ENCODE measurements around the gene GALNS. TPM values are rescaled to one million over a fixed set of nuclear protein-coding genes. Genes with fewer than 3 reads are reported as not detected.
"Not testable (repeated sequence)": the region's sequence is repeated elsewhere in the genome, so short reads cannot be mapped to it uniquely, and the experiment has no call there.

GALNS gene
- total and polyA plus RNA-seq, 2 donors (not counting 3 experiments of a cell fraction or from before 2014, with no cell fraction given): 21.8 to 40.2 TPM

DNA sequence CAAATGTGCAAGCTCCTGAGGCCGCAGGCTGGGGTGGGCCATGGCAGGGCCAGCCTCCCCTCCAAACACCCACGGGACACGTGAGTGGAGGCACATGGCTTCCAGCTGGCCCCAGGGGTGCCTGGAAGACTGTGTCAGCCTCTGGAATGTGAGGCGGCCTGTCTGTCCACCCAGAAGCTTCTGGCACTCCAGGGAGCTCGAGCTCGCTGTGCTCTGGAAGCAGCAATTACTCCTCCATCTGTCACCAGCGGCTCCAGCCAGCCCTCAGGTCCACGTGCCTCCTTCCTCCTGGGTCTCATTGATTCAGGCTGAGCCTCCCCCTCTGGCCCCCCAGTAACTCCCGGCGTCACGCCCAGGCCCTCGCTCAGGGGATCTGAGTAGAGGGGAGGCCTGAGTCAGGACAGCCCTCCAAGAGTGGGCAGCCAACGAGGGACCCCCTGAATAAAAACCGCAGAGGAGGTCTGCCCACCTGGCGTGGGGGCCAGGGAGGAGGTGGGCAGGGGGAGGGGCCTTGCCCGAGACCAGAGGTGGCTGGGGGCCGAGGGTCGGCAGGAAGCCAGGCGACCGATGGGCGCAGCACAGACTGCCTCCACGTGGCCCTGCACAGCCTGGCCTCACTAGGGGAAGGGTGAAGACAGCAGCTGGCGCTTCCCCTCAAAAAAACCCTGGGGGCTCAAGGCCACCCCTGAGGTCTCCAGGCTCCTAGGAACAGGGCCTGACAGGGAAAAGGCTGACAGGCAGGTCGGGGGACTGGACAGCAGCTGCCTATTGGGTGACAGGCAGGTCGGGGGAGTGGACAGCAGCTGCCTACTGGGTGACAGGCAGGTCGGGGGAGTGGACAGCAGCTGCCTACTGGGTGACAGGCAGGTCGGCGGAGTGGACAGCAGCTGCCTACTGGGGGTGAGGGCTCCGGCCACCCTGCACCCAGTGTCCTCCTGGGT, 83.6 kb downstream of the GALNS start:
- intact Hi-C loops (cut with micrococcal nuclease): no loop called here
- ChIA-PET POLR2A (interaction anchor here (0.9 to 1.7 kb wide), 2 partner anchors 10 to 12 kb away, joined by 3 to 7 read pairs; partner anchors contain the start of gene PIEZO1), CTCF (interaction anchor here (1.2 to 3.2 kb wide), 3 partner anchors 8 to 36 kb away, joined by 3 to 21 read pairs (median 17); partner anchors contain the start of gene PIEZO1)
- no peaks in the 10 kb centered on the region for H4K20me1 ChIP-seq (replicated peaks; ENCODE audit: control insufficient read depth, extremely low read depth, insufficient read depth, low read length)
- no peaks in the 10 kb centered on the region for H3K9me3 ChIP-seq (replicated peaks; ENCODE audit: control insufficient read depth, insufficient read depth, low read length)
- peaks cover 36% of the 10 kb centered on the region for H3K4me1 ChIP-seq (ENCODE audit: control insufficient read depth, extremely low read depth, insufficient read depth, low read length)
- peaks cover 95% of the 10 kb centered on the region for H3K79me2 ChIP-seq (ENCODE audit: control insufficient read depth, insufficient read depth, low read length)
- no peak overlapping the region for H3K27ac ChIP-seq (ENCODE audit: insufficient read depth, low read depth, low read length)
- H2AFZ ChIP-seq (ENCODE audit: low read depth, low read length): no peak overlapping the region
- no peaks in the 10 kb centered on the region for H3K27me3 ChIP-seq (ENCODE audit: control insufficient read depth in 2 of 2, insufficient read depth in 2 of 2, low read length in 2 of 2)
- H3K4me2 ChIP-seq (ENCODE audit: insufficient read depth, low read length): no peak overlapping the region
- H3K36me3 ChIP-seq (ENCODE audit: control insufficient read depth in 2 of 2, extremely low read depth in 1 of 2, insufficient read depth in 2 of 2, low read length in 2 of 2): no peaks in the 10 kb centered on the region
- TF ChIP-seq EZH2 (IDR thresholded peaks at IDR 0.05; ENCODE audit: borderline replicate concordance, low read depth, low read length, severe bottlenecking) (no peak), MYC (IDR thresholded peaks at IDR 0.05; ENCODE audit: low read depth, low read length) (no peak), POLR2A (IDR thresholded peaks at IDR 0.05; ENCODE audit: low read depth, low read length) (no peak), POLR2AphosphoS5 (IDR thresholded peaks at IDR 0.05; ENCODE audit: insufficient read depth, low read depth, low read length) (no peak), JUN (IDR thresholded peaks at IDR 0.05; ENCODE audit: borderline replicate concordance, insufficient read depth, insufficient read length, low read depth) (no peak), GATA2 (IDR thresholded peaks at IDR 0.05; ENCODE audit: insufficient read depth, insufficient read length, low read depth, low read length) (no peak), FOS (IDR thresholded peaks at IDR 0.05; ENCODE audit: borderline replicate concordance, insufficient read depth, low read length) (no peak)
- TF ChIP-seq, protein P1, sequence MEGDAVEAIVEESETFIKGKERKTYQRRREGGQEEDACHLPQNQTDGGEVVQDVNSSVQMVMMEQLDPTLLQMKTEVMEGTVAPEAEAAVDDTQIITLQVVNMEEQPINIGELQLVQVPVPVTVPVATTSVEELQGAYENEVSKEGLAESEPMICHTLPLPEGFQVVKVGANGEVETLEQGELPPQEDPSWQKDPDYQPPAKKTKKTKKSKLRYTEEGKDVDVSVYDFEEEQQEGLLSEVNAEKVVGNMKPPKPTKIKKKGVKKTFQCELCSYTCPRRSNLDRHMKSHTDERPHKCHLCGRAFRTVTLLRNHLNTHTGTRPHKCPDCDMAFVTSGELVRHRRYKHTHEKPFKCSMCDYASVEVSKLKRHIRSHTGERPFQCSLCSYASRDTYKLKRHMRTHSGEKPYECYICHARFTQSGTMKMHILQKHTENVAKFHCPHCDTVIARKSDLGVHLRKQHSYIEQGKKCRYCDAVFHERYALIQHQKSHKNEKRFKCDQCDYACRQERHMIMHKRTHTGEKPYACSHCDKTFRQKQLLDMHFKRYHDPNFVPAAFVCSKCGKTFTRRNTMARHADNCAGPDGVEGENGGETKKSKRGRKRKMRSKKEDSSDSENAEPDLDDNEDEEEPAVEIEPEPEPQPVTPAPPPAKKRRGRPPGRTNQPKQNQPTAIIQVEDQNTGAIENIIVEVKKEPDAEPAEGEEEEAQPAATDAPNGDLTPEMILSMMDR (IDR thresholded peaks at IDR 0.05; ENCODE audit: extremely low read depth in 1 of 2, insufficient read depth in 1 of 2, low read depth in 1 of 2, low read length in 2 of 2): no peak
- TF ChIP-seq, protein P2, sequence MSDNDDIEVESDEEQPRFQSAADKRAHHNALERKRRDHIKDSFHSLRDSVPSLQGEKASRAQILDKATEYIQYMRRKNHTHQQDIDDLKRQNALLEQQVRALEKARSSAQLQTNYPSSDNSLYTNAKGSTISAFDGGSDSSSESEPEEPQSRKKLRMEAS (IDR thresholded peaks at IDR 0.05; ENCODE audit: insufficient read depth, insufficient read length): no peak
- H3K9me1 ChIP-seq (replicated peaks; ENCODE audit: control insufficient read depth, extremely low read depth, insufficient read depth, low read length): no peaks in the 10 kb centered on the region
- no peak for FAIRE-seq
- dilution Hi-C loops (cut with MboI; ENCODE audit: extremely low pct_ligation_motif_present, low sequenced_read_pairs): no loop called here
- no peak overlapping the region for H3K9ac ChIP-seq (replicated peaks; ENCODE audit: extremely low read depth, insufficient read depth, low read length)
- no peak for DNase-seq (ENCODE audit: low read depth, low spot score)
- no peak overlapping the region for H3K4me3 ChIP-seq (replicated peaks in 1 of 3; ENCODE audit: insufficient read depth in 1 of 3, low read depth in 1 of 3, low read length in 3 of 3)
- BruUV-seq (replicated peaks): no TSS peak

DNA sequence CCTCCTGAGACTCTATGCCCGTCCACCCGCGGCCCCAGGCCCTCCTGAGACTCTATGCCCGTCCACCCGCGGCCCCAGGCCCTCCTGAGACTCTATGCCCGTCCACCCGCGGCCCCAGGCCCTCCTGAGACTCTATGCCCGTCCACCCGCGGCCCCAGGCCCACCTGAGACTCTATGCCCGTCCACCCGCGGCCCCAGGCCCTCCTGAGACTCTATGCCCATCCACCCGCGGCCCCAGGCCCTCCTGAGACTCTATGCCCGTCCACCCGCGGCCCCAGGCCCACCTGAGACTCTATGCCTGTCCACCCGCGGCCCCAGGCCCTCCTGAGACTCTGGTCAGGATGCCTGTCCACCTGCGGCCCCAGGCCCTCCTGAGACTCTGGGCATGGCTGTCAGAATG, 85.0 kb downstream of the GALNS start:
- BruUV-seq (replicated peaks): not testable (repeated sequence)

More for the DNA sequence above, 85.0 kb downstream of the GALNS start:
- H3K4me2 ChIP-seq (ENCODE audit: insufficient read depth, low read length); H3K27ac ChIP-seq (ENCODE audit: insufficient read depth, low read depth, low read length); FAIRE-seq; H2AFZ ChIP-seq (ENCODE audit: low read depth, low read length); DNase-seq (ENCODE audit: low read depth, low spot score); H3K9ac ChIP-seq (replicated peaks; ENCODE audit: extremely low read depth, insufficient read depth, low read length); H3K36me3 ChIP-seq (ENCODE audit: control insufficient read depth in 2 of 2, extremely low read depth in 1 of 2, insufficient read depth in 2 of 2, low read length in 2 of 2); H3K9me1 ChIP-seq (replicated peaks; ENCODE audit: control insufficient read depth, extremely low read depth, insufficient read depth, low read length); intact Hi-C loops (cut with micrococcal nuclease); POLR2A ChIA-PET; H3K9me3 ChIP-seq (replicated peaks; ENCODE audit: control insufficient read depth, insufficient read depth, low read length); H3K27me3 ChIP-seq (ENCODE audit: control insufficient read depth in 2 of 2, insufficient read depth in 2 of 2, low read length in 2 of 2); H4K20me1 ChIP-seq (replicated peaks; ENCODE audit: control insufficient read depth, extremely low read depth, insufficient read depth, low read length); H3K4me3 ChIP-seq (replicated peaks in 1 of 3; ENCODE audit: insufficient read depth in 1 of 3, low read depth in 1 of 3, low read length in 3 of 3); dilution Hi-C loops (cut with MboI; ENCODE audit: extremely low pct_ligation_motif_present, low sequenced_read_pairs): not testable (repeated sequence)
- Histone ChIP-seq H3K4me1 (ENCODE audit: control insufficient read depth, extremely low read depth, insufficient read depth, low read length) (peaks cover 45% of the 10 kb centered on the region), H3K79me2 (ENCODE audit: control insufficient read depth, insufficient read depth, low read length) (peaks cover 96% of the 10 kb centered on the region)
- CTCF ChIA-PET: interaction anchor here (1.5 to 6.4 kb wide), 3 partner anchors 12 to 35 kb away, joined by 7 to 35 read pairs (median 17); partner anchors contain the start of gene PIEZO1
